Endothelial cell of hepatic sinusoid (primary cell): ENCODE results near the gene FOXC1.

ENCODE experiments used
- in situ Hi-C: cut with HindIII; loops from 2 replicates; pipeline ENCODE4 v1.10.0; 2017; ENCODE audit warnings: low sequenced_read_pairs

The FOXC1 gene

DNA sequence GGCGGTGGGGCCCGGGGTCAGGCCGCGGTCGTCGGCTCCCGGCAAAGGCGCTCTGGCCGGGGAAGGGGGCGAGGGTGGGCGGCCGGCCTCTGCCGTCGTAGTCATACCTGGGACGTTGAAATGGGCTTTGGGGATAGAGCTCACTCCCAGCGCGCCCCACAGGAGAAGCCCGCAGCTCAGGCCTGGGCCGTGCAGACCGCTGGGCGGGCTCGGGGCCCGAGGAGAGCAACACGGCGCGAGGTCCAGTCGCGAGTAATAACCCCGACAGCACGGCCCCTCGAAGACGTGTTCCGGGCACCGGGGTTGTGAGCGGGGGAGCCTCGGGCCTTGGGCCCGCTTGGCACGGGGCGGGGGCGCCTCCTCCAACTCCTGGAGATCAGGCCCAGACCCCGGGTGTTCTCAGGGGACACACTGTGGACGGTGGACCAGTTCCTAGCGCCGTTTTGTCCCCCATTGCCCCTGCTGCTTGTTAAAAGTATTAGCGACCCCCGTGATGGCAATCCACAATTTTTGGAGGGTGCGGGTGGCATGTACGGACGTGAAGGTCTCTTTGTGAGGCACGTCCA lies 10.9 kb downstream of the FOXC1 start:
- in situ Hi-C loops = loop anchor here (25.0 kb wide), 1 partner anchor 592 kb away; no protein-coding TSS in a partner anchor

GRCh38 chr6:1621070-1621701 lies 11.5 kb downstream of the FOXC1 start:
- in situ Hi-C loops = loop anchor here (25.0 kb wide), 1 partner anchor 591 kb away; no protein-coding TSS in a partner anchor

- in situ Hi-C loops = loop anchor here (25.0 kb wide), 1 partner anchor 590 kb away; no protein-coding TSS in a partner anchor
These were observed 12.6 kb downstream of the FOXC1 start for GRCh38 chr6:1622220-1622850.

- in situ Hi-C loops = loop anchor here (25.0 kb wide), 1 partner anchor 589 kb away; no protein-coding TSS in a partner anchor
These were observed 13.4 kb downstream of the FOXC1 start for GRCh38 chr6:1622851-1623768.

DNA sequence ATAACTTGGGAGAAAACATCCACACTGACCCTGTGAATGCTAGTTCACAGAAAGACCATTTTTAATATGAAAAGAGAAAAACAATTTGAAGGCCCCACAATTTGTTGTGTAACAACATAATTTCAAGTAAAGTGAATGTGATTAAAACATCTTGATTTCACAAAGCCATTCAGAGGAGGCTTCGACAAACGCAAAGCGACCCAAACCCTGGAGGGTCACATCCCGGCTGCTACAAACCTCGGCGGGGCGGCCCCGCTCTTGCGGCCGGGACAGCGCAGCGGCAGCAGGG lies 14.0 kb downstream of the FOXC1 start:
- in situ Hi-C loops = loop anchor here (25.0 kb wide), 1 partner anchor 589 kb away; no protein-coding TSS in a partner anchor

GRCh38 chr6:1624058-1624850 lies 14.5 kb downstream of the FOXC1 start:
- in situ Hi-C loops = loop anchor here (25.0 kb wide), 1 partner anchor 588 kb away; no protein-coding TSS in a partner anchor

GRCh38 chr6:1624851-1625781 lies 15.4 kb downstream of the FOXC1 start:
- in situ Hi-C loops = loop anchor here (5.0 to 25.0 kb wide), 4 partner anchors 37 to 587 kb away; no protein-coding TSS in a partner anchor

DNA sequence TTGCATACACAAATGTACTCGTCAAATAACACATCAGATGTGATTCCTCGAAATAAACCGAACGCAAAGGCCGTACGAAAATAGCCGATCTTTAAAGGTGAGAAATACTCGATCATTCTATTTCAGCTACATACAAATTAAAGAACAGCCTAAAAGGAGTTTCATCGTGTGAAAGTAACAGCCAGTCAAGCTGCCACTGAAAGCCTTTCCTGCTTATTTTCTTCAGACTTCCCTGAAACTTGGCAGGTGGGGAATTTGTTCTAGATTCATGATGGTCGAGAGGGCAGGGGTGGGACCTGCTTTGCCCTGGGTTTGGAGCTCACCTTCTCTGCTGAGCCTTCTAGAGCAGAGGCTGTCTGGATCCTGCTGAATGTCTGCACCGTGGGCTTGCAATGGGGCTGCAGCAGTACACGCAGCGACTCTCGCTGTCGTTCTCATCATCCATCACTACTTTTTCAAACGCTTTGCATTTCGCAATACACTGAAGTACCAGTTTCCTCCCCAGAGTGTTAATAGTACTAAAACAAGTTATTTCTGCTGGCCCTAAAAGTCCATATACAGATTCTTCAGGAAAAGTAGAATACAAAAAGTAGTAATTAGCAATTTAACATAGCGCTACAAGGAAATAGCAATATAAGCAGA lies 16.2 kb downstream of the FOXC1 start:
- in situ Hi-C loops = loop anchor here (5.0 kb wide), 3 partner anchors 36 to 141 kb away; no protein-coding TSS in a partner anchor

DNA sequence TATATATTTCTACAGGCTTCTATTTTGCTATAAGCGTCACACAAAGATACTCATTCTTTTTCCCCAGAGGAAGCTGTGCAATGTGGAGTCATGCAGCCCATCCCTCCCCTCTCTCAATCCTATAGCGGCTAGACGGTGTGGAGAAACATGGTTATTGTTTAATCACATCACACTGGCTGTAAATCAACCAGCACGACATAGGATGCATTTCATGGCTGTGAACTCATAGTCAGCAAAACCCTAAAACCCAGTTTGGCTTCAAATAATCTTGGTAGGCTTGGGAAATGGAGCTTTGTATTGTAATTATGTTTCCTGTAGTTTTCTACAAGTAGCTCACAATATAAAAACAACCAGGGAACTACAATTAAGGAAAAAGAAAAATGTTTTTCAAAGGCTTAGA lies 16.8 kb downstream of the FOXC1 start:
- in situ Hi-C loops = loop anchor here (5.0 kb wide), 3 partner anchors 36 to 141 kb away; no protein-coding TSS in a partner anchor

- in situ Hi-C loops = loop anchor here (5.0 kb wide), 3 partner anchors 34 to 139 kb away; no protein-coding TSS in a partner anchor
These were observed 18.3 kb downstream of the FOXC1 start for GRCh38 chr6:1627827-1628560.

GRCh38 chr6:1629316-1629715 lies 19.6 kb downstream of the FOXC1 start:
- in situ Hi-C loops = loop anchor here (5.0 kb wide), 3 partner anchors 33 to 138 kb away; no protein-coding TSS in a partner anchor

DNA sequence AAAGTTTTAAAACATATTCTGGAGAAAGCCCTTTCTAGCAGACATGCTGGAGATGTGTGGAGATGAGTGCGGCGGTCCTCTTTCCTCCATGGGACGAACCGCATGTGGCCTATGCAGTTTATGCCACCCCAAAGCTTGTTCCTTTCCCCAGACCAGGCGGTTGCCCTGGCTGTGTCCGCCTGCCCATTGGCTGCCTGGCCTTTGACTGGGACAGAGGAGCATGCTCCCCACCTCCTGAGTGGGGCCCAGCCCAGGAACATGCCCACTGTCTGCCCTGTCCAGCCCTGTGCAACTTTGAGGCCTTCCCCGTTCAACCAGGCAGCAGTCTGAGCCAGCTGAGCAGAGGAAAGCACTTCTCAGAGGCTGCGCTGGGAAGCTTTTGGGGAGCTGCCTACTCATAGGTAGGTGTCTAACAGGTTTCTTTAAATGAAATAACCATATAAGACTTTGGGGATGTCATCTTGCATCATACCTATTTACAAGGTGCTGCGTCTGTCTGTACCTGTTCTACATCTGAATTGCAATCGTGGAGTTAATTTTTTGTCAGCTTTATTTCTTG lies 20.6 kb downstream of the FOXC1 start:
- in situ Hi-C loops = no loop called here

DNA sequence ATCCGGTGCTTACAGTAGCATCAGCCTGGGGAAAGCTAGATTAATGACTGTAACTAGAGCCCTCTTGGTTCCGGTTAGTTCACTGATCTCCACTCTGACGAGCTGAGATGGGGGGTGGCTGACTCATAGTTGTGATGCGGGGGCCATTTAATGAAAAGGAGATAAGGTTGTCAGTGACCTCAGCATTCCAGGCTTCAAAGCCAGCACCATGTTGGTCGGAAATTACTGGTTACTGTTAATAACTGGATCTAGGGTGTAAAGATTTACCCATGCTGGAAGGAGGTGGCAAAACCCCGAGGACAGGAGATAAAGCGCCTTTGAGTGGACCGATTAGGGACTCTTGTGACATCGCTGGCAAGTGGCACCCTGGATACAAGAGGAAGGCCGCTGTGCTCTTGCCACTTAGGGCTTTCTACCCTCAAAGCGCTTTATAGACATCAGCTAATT lies 21.1 kb downstream of the FOXC1 start:
- in situ Hi-C loops = no loop called here

GRCh38 chr6:1631251-1631650 lies 21.5 kb downstream of the FOXC1 start:
- in situ Hi-C loops = no loop called here

DNA sequence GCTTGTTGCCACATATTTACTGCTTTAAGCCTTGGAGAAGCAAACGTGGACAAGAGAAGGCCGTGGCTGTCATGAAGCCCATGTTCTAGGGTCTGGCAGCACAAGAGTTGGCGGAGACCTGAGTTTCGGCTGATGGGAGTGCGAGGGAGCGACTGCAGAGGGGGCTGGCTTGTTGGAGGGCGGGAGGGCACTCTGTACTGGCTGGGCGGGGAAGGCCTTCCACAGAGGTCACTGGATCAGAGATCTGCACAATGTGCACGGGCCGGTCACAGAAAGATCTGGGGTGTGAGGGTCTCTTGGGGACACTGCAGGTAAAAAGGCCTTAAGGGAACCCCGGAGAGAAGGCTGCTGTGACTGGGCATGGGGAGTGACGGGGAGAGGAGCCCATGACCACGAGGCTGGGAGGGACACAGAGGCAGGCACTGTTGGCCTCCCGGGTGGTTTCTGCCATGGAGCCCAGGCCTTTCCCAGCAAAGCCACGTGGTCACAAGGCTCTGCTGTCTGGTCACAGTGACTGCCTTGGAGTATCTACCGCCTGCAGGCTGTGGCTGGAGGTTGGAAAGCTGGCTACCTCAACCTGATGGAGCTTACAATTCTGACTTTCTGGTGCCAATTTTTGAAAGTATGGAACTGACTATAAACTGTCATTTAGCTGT lies 23.8 kb downstream of the FOXC1 start:
- in situ Hi-C loops = no loop called here

DNA sequence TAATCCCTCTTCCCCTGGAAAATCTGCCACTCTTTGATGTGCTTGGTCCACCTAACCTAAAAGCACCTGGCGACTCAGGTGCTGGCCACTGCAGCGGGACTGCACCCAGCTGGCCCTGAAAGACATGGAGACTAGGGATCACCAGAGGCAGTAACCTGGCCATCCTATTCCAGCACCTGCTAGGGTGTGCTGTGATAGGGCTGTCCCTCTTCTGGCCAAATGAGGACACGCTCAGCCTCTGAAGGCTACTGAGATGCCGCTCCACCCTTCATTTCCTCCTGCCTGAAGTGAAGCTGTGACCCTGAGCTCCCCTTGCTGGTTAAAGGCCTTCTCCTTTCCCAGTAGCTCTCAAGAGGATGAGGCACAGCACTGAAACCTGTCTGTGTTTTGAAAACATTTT lies 24.4 kb downstream of the FOXC1 start:
- in situ Hi-C loops = no loop called here
